Measurements from ENCODE around the gene PARP12.

The PARP12 gene

DNA sequence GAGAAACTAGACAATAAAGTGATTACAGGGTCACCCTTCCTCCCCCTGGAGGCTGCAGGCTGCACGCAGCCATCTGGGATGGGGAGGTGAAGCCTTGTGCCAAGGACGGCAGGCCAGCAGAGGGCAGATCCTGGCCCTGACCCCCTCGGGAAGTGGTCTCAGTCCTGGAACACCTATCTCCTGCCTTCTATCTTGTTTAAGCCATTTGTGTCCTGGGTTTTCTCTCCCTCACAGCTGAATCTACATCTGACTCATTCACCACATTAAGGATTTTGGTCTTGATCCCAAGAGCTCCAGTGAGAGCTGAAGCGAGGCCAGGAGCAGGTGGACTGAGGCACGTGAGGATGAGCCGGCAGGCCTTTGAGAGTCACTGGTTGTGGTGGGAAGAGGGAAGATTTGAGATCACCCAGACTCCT is 16.4 kb upstream of the PARP12 start:
- TF ChIP-seq, protein P1, sequence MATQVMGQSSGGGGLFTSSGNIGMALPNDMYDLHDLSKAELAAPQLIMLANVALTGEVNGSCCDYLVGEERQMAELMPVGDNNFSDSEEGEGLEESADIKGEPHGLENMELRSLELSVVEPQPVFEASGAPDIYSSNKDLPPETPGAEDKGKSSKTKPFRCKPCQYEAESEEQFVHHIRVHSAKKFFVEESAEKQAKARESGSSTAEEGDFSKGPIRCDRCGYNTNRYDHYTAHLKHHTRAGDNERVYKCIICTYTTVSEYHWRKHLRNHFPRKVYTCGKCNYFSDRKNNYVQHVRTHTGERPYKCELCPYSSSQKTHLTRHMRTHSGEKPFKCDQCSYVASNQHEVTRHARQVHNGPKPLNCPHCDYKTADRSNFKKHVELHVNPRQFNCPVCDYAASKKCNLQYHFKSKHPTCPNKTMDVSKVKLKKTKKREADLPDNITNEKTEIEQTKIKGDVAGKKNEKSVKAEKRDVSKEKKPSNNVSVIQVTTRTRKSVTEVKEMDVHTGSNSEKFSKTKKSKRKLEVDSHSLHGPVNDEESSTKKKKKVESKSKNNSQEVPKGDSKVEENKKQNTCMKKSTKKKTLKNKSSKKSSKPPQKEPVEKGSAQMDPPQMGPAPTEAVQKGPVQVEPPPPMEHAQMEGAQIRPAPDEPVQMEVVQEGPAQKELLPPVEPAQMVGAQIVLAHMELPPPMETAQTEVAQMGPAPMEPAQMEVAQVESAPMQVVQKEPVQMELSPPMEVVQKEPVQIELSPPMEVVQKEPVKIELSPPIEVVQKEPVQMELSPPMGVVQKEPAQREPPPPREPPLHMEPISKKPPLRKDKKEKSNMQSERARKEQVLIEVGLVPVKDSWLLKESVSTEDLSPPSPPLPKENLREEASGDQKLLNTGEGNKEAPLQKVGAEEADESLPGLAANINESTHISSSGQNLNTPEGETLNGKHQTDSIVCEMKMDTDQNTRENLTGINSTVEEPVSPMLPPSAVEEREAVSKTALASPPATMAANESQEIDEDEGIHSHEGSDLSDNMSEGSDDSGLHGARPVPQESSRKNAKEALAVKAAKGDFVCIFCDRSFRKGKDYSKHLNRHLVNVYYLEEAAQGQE (IDR thresholded peaks at IDR 0.05; ENCODE audit: insufficient read depth in 1 of 2, low read depth in 2 of 2, low read length in 2 of 2): no peak
- TF ChIP-seq SIN3A (IDR thresholded peaks at IDR 0.05; ENCODE audit: borderline replicate concordance, insufficient read depth, low read length) (no peak), POLR2AphosphoS5 (IDR thresholded peaks at IDR 0.05; ENCODE audit: low read depth, low read length) (no peak)

DNA sequence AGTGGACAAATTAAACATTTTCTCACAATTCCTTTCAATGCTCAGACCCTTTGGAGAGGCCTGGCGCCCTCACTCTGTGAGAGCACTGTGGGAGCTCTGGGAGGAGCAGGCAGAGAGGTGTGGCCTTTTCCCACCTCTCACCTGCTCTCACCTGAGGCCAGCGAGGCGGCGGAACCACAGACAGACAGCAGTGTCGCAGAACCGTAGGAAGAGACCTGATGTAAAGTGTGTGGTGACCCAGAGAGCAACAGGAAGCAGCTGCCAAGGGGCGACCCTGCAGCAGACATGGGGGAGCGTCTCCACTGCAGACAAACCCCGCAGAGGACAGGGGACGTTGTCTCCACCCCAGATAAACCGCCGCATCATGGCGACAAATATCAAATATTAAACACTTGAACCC is 15.6 kb upstream of the PARP12 start:
- TF ChIP-seq SIN3A (IDR thresholded peaks at IDR 0.05; ENCODE audit: borderline replicate concordance, insufficient read depth, low read length): no peak
- no peak for TF ChIP-seq TAF1 (IDR thresholded peaks at IDR 0.05; ENCODE audit: borderline replicate concordance, insufficient read depth, low read length)
- TF ChIP-seq, protein P1 (IDR thresholded peaks at IDR 0.05; ENCODE audit: insufficient read depth in 1 of 2, low read depth in 2 of 2, low read length in 2 of 2): no peak
- no peak for TF ChIP-seq POLR2AphosphoS5 (IDR thresholded peaks at IDR 0.05; ENCODE audit: low read depth, low read length)
- no peak for TF ChIP-seq FOXP2 (optimal IDR thresholded peaks at IDR 0.05; ENCODE audit: borderline replicate concordance, extremely low read depth, extremely low read length, insufficient read depth)

GRCh38 chr7:140074780-140075179 is 12.0 kb upstream of the PARP12 start:
- TF ChIP-seq SIN3A (IDR thresholded peaks at IDR 0.05; ENCODE audit: borderline replicate concordance, insufficient read depth, low read length) (no peak), POLR2AphosphoS5 (IDR thresholded peaks at IDR 0.05; ENCODE audit: low read depth, low read length) (no peak), TAF1 (IDR thresholded peaks at IDR 0.05; ENCODE audit: borderline replicate concordance, insufficient read depth, low read length) (no peak), FOXP2 (optimal IDR thresholded peaks at IDR 0.05; ENCODE audit: borderline replicate concordance, extremely low read depth, extremely low read length, insufficient read depth) (no peak)
- TF ChIP-seq, protein P1 (IDR thresholded peaks at IDR 0.05; ENCODE audit: insufficient read depth in 1 of 2, low read depth in 2 of 2, low read length in 2 of 2): no peak

GRCh38 chr7:140070546-140070945 is 7.8 kb upstream of the PARP12 start:
- no peak for TF ChIP-seq TAF1 (IDR thresholded peaks at IDR 0.05; ENCODE audit: borderline replicate concordance, insufficient read depth, low read length)
- no peak for TF ChIP-seq SIN3A (IDR thresholded peaks at IDR 0.05; ENCODE audit: borderline replicate concordance, insufficient read depth, low read length)
- no peak for TF ChIP-seq FOXP2 (optimal IDR thresholded peaks at IDR 0.05; ENCODE audit: borderline replicate concordance, extremely low read depth, extremely low read length, insufficient read depth)
- TF ChIP-seq POLR2AphosphoS5 (IDR thresholded peaks at IDR 0.05; ENCODE audit: low read depth, low read length): no peak
- TF ChIP-seq, protein P1 (IDR thresholded peaks at IDR 0.05; ENCODE audit: insufficient read depth in 1 of 2, low read depth in 2 of 2, low read length in 2 of 2): no peak

- TF ChIP-seq POLR2AphosphoS5 (IDR thresholded peaks at IDR 0.05; ENCODE audit: low read depth, low read length): no peak
- no peak for TF ChIP-seq TAF1 (IDR thresholded peaks at IDR 0.05; ENCODE audit: borderline replicate concordance, insufficient read depth, low read length)
- TF ChIP-seq FOXP2 (optimal IDR thresholded peaks at IDR 0.05; ENCODE audit: borderline replicate concordance, extremely low read depth, extremely low read length, insufficient read depth): no peak
- TF ChIP-seq, protein P1 (IDR thresholded peaks at IDR 0.05; ENCODE audit: insufficient read depth in 1 of 2, low read depth in 2 of 2, low read length in 2 of 2): no peak
- no peak for TF ChIP-seq SIN3A (IDR thresholded peaks at IDR 0.05; ENCODE audit: borderline replicate concordance, insufficient read depth, low read length)
These were observed 6.7 kb upstream of the PARP12 start for GRCh38 chr7:140069298-140069949.

Data from PFSK-1 (cell line).